PFSK-1 (cell line): ENCODE measurements around the gene PLCH2.

ENCODE experiments used
- FOXP2 ChIP-seq: optimal IDR thresholded peaks from 2 replicates; pipeline ENCODE3; 2011; ENCODE audit warnings: borderline replicate concordance, control low read depth, inconsistent platforms; ENCODE audit not compliant: insufficient read depth; ENCODE audit errors: extremely low read length, extremely low read depth
- POLR2AphosphoS5 ChIP-seq: IDR thresholded peaks from 2 replicates; pipeline ENCODE4 v1.6.1; 2012; ENCODE audit warnings: low read depth, mild to moderate bottlenecking, control low read depth, low read length, moderate library complexity
- TF ChIP-seq, protein P1 (sequence below), 2 experiments: IDR thresholded peaks; 2 replicates each; pipeline versions ENCODE4 v1.6.1 to v1.8.0; 2011 to 2012; ENCODE audit warnings: low read depth in 2 of 2, low read length in 2 of 2, control low read depth in 1 of 2, inconsistent platforms in 1 of 2, mild to moderate bottlenecking in 1 of 2, moderate library complexity in 1 of 2; ENCODE audit not compliant: insufficient read depth in 1 of 2

- TF ChIP-seq FOXP2, result no peak
- TF ChIP-seq, protein P1, sequence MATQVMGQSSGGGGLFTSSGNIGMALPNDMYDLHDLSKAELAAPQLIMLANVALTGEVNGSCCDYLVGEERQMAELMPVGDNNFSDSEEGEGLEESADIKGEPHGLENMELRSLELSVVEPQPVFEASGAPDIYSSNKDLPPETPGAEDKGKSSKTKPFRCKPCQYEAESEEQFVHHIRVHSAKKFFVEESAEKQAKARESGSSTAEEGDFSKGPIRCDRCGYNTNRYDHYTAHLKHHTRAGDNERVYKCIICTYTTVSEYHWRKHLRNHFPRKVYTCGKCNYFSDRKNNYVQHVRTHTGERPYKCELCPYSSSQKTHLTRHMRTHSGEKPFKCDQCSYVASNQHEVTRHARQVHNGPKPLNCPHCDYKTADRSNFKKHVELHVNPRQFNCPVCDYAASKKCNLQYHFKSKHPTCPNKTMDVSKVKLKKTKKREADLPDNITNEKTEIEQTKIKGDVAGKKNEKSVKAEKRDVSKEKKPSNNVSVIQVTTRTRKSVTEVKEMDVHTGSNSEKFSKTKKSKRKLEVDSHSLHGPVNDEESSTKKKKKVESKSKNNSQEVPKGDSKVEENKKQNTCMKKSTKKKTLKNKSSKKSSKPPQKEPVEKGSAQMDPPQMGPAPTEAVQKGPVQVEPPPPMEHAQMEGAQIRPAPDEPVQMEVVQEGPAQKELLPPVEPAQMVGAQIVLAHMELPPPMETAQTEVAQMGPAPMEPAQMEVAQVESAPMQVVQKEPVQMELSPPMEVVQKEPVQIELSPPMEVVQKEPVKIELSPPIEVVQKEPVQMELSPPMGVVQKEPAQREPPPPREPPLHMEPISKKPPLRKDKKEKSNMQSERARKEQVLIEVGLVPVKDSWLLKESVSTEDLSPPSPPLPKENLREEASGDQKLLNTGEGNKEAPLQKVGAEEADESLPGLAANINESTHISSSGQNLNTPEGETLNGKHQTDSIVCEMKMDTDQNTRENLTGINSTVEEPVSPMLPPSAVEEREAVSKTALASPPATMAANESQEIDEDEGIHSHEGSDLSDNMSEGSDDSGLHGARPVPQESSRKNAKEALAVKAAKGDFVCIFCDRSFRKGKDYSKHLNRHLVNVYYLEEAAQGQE (IDR thresholded peaks at IDR 0.05; ENCODE audit: insufficient read depth in 1 of 2, low read depth in 2 of 2, low read length in 2 of 2), result no peak
- TF ChIP-seq POLR2AphosphoS5, result no peak
These were observed 58.2 kb downstream of the PLCH2 start for GRCh38 chr1:2534315-2534686.
